DMS114 treated with DMSO at 0.1 percent for 48 hours (cell line): ENCODE data around the gene SEL1L3.

Source experiments
- DNase-seq: peaks from one replicate; lab custom pipeline; 2025; ENCODE audit not compliant: unreplicated experiment; lab: John Stamatoyannopoulos, UW

SEL1L3 gene

DNA sequence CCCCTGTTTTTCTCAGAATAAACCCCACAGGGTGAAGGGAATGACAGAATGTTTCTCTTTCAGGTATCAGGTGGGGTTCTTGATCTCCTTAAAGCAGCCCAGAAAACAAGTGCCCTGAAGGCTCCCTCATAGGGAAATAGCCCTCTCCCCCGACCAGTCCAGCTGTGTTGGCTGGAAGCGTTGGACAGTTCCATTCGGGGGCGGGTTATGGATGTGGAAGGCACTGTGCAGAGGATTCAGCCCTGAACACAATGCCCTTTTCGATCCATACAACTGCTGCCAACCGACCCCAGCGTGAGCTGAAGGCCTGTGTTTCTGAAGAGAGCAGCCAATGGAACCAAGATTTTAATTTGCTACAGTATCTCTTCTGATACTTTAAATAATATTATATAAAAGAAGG is 41.5 kb downstream of the SEL1L3 start:
- no peak for DNase-seq

DNA sequence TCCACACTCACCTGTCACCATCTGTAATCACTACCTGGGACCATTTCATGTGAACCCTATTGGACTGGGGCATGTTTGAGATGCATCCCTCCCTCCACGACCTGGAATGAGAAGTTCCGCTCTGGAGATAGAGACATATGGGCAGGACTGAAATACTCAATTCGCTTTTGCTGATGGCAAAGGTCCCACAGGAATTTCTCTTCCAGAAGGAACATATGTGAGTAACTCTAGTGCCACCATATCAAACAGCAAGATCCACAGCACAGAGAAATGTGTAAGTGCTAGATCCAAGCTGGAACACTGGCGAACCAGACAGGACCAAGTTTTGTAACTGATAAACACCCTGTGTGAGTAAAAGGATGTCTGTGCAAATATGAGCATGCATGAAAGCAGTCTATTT is 43.9 kb downstream of the SEL1L3 start:
- DNase-seq: no peak

DNA sequence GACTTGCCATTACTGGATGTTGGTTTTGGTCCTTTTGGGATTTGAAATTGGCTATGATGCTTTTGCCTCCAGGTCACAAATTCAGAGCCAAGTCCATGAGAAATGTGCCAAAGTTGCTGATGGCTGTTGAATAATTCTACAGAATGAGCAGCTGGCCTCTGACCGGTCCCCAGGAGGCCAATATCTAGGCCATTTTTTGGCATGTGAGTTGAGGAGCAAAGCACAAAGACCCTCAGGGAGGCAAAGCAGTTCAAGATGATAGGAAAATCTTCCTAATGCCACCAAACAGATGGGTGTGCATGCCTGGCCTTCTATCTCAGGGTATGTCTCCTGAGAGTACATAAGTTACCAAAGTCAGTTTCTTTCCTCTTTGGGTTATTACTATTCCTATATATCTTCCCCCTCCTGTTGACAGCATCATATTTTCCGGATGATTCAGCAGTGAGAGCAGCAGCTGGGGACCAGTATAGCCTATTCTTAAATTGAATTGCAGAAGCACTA is 44.4 kb downstream of the SEL1L3 start:
- no peak for DNase-seq

GRCh38 chr4:25817059-25817681 is 45.6 kb downstream of the SEL1L3 start:
- DNase-seq: no peak

DNA sequence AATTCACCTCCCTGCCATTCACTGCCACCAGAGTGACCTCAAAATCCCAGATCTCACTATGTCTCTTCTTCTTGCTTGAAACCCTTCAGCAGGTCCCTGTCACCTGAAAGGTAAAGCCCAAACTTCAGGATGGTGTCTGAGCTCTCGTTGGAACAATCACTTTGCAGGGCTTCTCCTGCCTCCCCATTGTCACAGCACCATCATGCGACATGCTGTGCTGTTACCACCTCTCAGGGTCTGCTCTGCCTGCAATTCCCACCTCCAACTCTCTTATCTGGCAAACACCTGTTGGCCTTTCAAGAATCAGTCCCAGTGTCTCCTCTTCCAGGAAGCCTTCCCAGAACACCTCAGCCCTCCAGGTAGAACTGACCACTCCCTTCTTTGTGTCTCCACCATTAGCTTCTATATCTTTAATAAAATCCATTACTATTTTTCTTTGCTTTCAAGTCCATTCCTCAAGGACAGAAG is 46.2 kb downstream of the SEL1L3 start:
- DNase-seq: no peak

- no peak for DNase-seq
These were observed 47.2 kb downstream of the SEL1L3 start for GRCh38 chr4:25815586-25815985.

DNA sequence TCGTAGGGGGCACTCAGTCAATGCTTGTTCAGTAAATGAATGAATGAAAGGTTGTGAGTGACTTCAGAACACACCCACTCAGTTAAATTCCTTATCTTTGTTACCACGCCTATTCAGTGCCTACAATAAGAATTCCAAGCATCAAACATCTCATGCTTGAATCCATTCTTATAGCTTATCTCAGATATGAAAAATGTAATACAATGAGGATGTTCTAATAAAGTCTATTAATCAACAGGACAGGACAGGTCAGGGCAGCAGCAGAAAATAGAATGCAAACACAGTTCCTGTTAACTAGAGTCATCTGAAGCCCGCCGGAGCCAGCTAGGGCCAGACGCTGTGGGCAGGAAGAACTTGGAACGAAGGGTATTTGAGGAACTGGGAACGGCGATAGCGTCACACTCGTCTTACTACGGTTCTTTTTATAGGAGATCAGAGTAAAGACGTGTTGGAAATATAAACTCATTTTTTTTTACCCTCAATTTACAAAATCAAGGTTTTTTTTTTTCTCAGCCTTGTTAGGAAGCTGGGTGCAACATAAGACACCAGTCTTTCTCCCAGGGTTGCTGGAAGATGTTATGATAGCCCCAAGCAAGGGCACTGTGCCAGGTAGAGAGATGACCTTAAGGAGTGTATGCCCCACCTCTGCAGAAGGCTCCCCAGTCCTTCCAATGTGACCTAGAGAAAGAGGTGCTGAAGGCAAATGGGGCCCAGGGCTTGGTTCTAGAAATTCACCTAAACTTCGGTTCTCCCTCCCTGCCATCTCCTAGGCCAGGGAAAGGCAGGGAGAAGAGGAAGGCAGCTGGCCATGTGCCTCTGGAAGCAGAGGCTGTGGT is 48.3 kb downstream of the SEL1L3 start:
- DNase-seq: no peak

DNA sequence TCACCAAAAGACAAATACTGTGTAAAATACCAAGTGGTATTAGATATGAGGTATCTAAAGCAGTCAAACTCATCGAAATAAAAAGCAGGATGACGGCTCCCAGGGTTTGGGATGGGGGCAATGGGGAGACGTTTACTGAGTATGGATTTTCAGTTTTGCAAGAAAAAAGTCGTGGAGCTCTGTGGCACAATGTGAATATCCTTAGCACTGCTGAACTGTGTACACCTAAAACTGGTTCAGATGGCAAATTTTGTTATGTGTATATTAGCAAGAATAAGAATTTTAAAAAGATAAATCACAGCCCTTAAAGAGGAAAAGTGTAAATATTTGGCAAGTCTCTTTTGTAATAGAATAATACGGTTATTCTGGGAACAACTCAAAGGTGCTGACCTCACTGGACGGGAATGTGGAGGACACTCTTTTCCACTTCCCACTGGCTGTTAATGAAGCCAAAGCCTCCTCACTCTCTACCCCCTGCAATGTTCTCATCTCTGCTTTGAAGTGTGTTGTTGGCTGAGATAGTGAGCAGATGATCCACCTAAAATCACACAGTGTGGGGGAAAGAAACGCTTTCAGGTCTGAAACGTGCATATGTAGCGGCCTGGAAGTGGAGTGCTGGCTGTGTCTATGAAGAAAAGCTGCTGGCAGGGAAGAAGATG is 49.2 kb downstream of the SEL1L3 start:
- DNase-seq: no peak

GRCh38 chr4:25811841-25812240 is 50.9 kb downstream of the SEL1L3 start:
- no peak for DNase-seq

DNA sequence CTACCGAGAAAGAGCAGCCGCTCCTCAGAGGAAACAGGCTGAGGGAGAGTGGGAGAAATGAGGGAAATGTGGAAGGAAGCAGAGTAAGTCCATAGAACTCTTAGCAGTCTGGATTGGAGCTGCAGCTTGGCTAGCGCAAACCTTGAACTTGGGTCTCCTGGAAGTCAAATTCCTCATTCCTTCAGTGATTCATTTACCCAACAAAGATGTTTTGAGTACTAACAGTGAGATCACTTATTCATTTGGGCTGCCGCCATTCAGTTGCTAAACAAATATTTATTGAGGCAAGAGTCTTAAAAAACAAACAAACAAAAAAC is 51.5 kb downstream of the SEL1L3 start:
- DNase-seq: no peak

DNA sequence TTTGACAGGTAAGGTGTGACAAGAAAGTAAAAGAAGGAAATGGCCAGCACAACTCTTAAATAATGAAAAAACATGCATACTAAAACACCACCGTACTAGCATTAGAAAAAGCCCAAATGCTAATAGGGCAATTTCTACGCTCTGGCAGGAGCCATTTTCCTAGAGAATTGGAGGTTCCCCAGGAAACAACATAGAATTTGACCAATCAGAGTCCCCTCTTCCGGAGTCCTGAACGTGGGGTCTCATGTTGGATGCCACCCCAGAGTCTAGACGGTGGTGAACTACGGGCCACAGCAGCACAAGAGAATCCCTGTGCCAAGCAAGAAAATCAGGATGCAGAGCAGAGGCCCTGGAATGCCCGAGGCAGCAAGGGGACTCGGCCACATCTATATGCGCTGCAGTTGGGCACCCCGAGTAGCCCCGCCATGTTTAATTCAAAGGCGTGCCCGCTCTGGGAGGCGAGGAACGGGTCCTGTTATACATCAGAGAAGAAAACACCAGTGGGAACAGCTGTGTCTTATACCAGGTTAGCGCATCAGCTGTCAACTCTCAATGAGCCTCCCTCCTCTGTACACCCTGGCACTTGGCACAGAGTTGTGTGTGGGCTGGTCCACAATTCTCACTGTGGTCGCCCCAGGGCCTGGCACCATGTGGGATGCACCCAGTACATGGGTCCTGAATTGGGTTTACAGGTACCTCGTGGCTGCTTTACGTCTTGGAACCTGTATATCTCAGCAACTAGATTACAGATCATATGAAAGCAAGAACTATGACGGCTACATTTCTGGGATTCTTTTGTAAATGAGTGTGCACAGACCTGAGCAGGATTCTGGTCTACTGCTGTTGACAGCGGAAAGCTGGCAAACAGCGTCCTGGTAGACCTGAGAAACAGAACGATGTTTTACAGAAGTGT is 52.1 kb downstream of the SEL1L3 start:
- DNase-seq: no peak

GRCh38 chr4:25809996-25810395 is 52.8 kb downstream of the SEL1L3 start:
- no peak for DNase-seq

- no peak for DNase-seq
These were observed 55.6 kb downstream of the SEL1L3 start for GRCh38 chr4:25807102-25807728.

DNA sequence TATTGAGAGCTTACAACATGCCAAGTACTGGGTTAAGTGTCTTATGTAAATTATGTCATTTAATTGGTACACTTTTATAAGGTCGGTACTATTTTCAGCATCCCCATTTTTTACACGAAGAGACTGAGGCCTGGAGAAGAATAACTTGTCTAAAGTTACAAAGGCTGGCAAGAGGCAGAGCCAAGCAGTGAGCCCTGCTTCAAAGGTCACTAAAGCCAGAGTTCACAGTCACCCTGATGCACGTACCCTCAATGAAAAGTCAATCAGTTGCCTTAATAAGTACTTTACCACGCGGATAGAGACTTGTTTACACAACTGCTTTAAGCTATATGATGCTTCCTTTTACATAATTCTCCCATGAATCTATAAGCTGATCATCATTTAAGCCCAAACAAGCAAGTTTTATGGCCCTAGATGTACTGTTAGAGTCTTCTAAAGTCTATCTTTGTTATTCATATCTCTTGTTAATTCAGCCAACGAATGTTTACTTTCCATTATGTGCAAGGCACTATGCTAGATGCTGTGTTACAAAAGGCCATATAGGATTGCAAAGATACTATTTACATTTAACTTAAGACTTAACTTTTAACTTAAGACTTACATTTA is 57.4 kb downstream of the SEL1L3 start:
- no peak for DNase-seq

DNA sequence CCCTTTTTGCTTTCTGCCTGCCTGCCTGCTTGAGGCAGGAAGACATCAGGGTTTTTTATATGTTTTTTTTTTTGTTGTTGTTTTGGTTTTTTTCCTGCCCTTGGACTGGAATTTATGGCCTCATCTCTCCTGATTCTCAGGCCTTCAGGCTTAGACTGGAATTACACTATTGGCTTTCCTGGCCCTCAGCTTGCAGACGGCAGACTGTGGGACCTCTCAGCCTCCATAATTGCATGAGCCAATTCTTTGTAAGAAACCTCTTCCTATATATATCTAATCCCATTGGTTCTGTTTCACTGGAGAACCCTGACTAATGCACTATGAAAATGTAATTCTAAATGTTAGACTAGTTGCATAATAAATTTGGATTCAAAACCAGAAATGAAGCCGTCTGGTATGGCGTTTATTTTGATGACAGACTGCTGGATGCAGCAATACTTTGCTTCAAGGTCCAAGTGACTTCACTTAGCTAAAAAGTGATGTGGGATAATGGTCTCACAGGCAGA is 59.0 kb downstream of the SEL1L3 start:
- no peak for DNase-seq

- DNase-seq: no peak
These were observed 61.2 kb downstream of the SEL1L3 start for GRCh38 chr4:25801594-25801993.

- DNase-seq: no peak
These were observed 62.5 kb downstream of the SEL1L3 start for GRCh38 chr4:25800245-25800644.

DNA sequence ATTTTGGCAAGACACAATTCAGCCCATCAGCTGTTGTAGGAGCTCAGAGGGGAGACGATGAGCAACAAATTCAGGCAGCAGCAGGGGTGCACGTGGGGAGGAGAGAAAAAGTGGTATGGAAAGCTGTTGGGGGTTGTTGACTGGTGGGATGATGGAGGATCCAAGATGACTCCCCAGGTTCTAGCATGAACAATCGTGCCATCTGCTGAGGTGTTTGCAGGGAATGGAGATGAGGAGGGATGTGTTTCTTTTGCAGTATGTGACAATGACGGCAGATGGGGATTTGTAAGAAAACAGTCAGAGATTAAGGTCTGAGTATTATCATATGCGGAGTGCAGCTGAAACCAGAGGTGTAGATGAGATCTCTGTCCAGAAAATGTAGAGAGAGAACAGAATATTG is 63.3 kb downstream of the SEL1L3 start:
- no peak for DNase-seq

DNA sequence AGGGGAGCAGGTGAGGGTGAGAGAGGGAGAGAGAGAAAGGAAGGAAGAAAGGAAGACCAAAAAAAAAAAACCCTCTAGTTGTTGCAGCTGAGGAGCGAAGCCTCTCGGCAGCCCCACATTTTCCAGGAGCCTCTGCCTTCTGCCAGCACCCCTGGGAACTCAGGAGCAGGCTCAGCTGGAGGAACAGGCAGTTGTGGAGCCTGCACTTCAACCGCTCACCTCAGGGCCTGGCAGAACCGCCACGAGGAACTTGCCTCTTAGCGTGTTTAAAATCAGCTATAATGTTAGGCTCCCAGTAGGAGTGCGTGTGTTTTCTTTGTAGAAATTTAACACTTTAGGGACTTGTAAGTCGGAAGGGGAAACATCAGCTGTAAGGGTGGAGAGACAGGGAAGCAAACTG is 65.7 kb downstream of the SEL1L3 start:
- no peak for DNase-seq
